ENCODE measurements around the gene SGIP1. TPM values are rescaled to one million over a fixed set of nuclear protein-coding genes. Genes with fewer than 3 reads are reported as not detected.

SGIP1 gene
- total and polyA plus RNA-seq, 2 of the 8 experiments (the other 6 are each of a cell fraction or from before 2014, with no cell fraction given), result 1.4 to 2.1 TPM

GRCh38 chr1:66705110-66705509, 171.2 kb downstream of the SGIP1 start:
- Histone ChIP-seq H4K91ac (replicated peaks; ENCODE audit: insufficient read length, low read length) (no peak overlapping the region), H2AFZ (ENCODE audit: low read length) (no peak overlapping the region), H3K27ac (ENCODE audit: low read depth, low read length) (no peak overlapping the region), H3K4me1 (replicated peaks in 1 of 4; ENCODE audit: control insufficient read depth in 3 of 4, insufficient read depth in 4 of 4, low read length in 3 of 4) (no peaks in the 10 kb centered on the region), H4K5ac (ENCODE audit: insufficient read length, low read depth, low read length) (no peak overlapping the region), H3K14ac (ENCODE audit: insufficient read length) (no peak overlapping the region), H3K4me2 (ENCODE audit: insufficient read depth in 1 of 2, low read depth in 2 of 2, low read length in 2 of 2) (no peak overlapping the region), H2AK5ac (ENCODE audit: low read depth, low read length) (no peak overlapping the region), H3K27me3 (replicated peaks in 1 of 4; ENCODE audit: control insufficient read depth in 3 of 4, extremely low read depth in 1 of 4, insufficient read depth in 3 of 4, low read length in 3 of 4) (peaks cover 0 to 1% (median 0%) of the 10 kb centered on the region in 4 experiments; a peak in 1 of 7 replicates), H3K36me3 (ENCODE audit: control insufficient read depth in 2 of 4, insufficient read depth in 4 of 4, low read length in 3 of 4) (no peaks in the 10 kb centered on the region), H2BK12ac (ENCODE audit: low read depth, low read length) (no peak overlapping the region), H3K9me3 (ENCODE audit: insufficient read depth in 2 of 2, low read depth in 1 of 2, low read length in 1 of 2) (no peaks in the 10 kb centered on the region), H2BK120ac (replicated peaks; ENCODE audit: low read depth, low read length) (no peak overlapping the region), H3K4ac (replicated peaks; ENCODE audit: insufficient read length, low read depth, low read length) (no peak overlapping the region), H4K8ac (ENCODE audit: extremely low read depth, insufficient read depth, low read length) (no peak overlapping the region), H3K79me1 (ENCODE audit: low read depth, low read length) (no peaks in the 10 kb centered on the region), H3K4me3 (ENCODE audit: extremely low read depth in 1 of 4, insufficient read depth in 2 of 4, low read depth in 3 of 4, low read length in 4 of 4) (no peak overlapping the region), H2BK20ac (ENCODE audit: low read length) (no peak overlapping the region), H3K9ac (replicated peaks in 1 of 4; ENCODE audit: extremely low read depth in 1 of 4, low read depth in 3 of 4, low read length in 3 of 4) (no peak overlapping the region), H3K23ac (ENCODE audit: insufficient read length) (no peak overlapping the region), H3K79me2 (ENCODE audit: control insufficient read depth in 1 of 2, insufficient read depth in 2 of 2, low read length in 2 of 2) (no peaks in the 10 kb centered on the region), H2BK15ac (ENCODE audit: low read length) (no peak overlapping the region), H2BK5ac (ENCODE audit: low read depth, low read length) (no peak overlapping the region), H4K20me1 (replicated peaks in 1 of 2; ENCODE audit: control insufficient read depth in 1 of 2, insufficient read depth in 2 of 2, low read length in 2 of 2) (no peaks in the 10 kb centered on the region), H3K23me2 (ENCODE audit: low read depth, low read length) (no peaks in the 10 kb centered on the region), H3K56ac (replicated peaks; ENCODE audit: insufficient read length, low read depth, low read length) (no peak overlapping the region), H3K18ac (ENCODE audit: extremely low read depth, low read length) (no peak overlapping the region)
- DNase-seq (ENCODE audit: low read depth in 1 of 2, low spot score in 2 of 2) (no peak), FAIRE-seq (no peak)
- 93% methylated on average over 5 of the region's 5 CpGs; no CpG with 5 or more reads in 1 of the 2 experiments for WGBS, 2 experiments (ENCODE audit: extremely low coverage in 1 of 2, insufficient coverage in 1 of 2, insufficient read length in 1 of 2, insufficient replicate concordance in 2 of 2, low coverage in 1 of 2, low lambda C conversion rate in 2 of 2, missing lambda C conversion rate in 1 of 2)
- ChIA-PET POLR2A (ENCODE audit: partially characterized antibody) (no interaction called here), CTCF (ENCODE audit: partially characterized antibody) (no interaction called here)
- TF ChIP-seq GTF2F1 (IDR thresholded peaks at IDR 0.05; ENCODE audit: borderline replicate concordance, low read depth, low read length), result no peak
- no peak for TF ChIP-seq CREB1 (IDR thresholded peaks at IDR 0.05)
- TF ChIP-seq RFX5 (IDR thresholded peaks at IDR 0.05; ENCODE audit: borderline replicate concordance, low read depth, low read length), result no peak
- no peak for TF ChIP-seq BRCA1 (IDR thresholded peaks at IDR 0.05; ENCODE audit: low read depth, low read length)
- TF ChIP-seq PHF8 (conservative IDR thresholded peaks at IDR 0.05; ENCODE audit: low read depth, low read length), result no peak
- TF ChIP-seq POLR2AphosphoS5 (IDR thresholded peaks at IDR 0.05; ENCODE audit: low read depth, low read length), result no peak
- no peak for TF ChIP-seq TEAD4 (IDR thresholded peaks at IDR 0.05; ENCODE audit: low read depth, low read length)
- TF ChIP-seq ZNF274 (IDR thresholded peaks at IDR 0.05; ENCODE audit: borderline replicate concordance, extremely low read depth, low read length), result no peak
- TF ChIP-seq CTCF (IDR thresholded peaks at IDR 0.05; ENCODE audit: control extremely low read depth in 1 of 3, insufficient read depth in 1 of 3, low read depth in 1 of 3, low read length in 3 of 3), result no peak
- TF ChIP-seq NANOG (IDR thresholded peaks at IDR 0.05; ENCODE audit: insufficient read depth, low read depth, low read length, poor library complexity, severe bottlenecking), result no peak
- no peak for TF ChIP-seq KDM4A (IDR thresholded peaks at IDR 0.05; ENCODE audit: low read depth, low read length, severe bottlenecking)
- TF ChIP-seq SP2 (IDR thresholded peaks at IDR 0.05; ENCODE audit: low read length), result no peak
- no peak for TF ChIP-seq MAFK (IDR thresholded peaks at IDR 0.05; ENCODE audit: low read depth, low read length)
